Measurements from ENCODE around the gene BLOC1S4. TPM values are rescaled to one million over a fixed set of nuclear protein-coding genes. Genes with fewer than 3 reads are reported as not detected.
A peak's percentile ranks its signal among the peaks of the same experiment; 100 is the strongest.

BLOC1S4 gene
- total RNA-seq, 1 experiment from 2014 or later, result 14.9 TPM

DNA sequence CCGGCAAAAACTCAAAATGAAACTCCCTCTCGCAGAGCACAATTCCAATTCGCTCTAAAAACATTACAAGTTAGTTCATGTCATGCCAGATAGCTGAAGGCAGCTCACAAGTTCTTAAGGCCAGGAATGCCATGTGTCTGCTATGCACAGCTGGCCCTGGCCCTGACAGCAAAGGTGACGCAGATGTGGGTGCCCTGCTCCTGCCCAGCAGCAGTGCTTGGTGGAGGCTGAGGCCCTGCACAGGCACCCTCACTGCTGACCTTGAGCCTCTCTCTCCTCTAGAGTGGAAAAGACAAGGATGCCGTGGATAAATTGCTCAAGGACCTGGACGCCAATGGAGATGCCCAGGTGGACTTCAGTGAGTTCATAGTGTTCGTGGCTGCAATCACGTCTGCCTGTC is 19.4 kb upstream of the BLOC1S4 start:
- Histone ChIP-seq H3K14ac (ENCODE audit: insufficient read depth, low read length) (no peak overlapping the region), H3K23me2 (ENCODE audit: insufficient read length, low read depth, low read length, poor library complexity, severe bottlenecking) (no peaks in the 10 kb centered on the region), H2AFZ (ENCODE audit: low read length) (no peak overlapping the region), H3T11ph (ENCODE audit: low read length) (no peak overlapping the region), H2BK12ac (ENCODE audit: insufficient read length, low read depth, low read length) (no peak overlapping the region), H4K91ac (ENCODE audit: insufficient read length, low read depth, low read length) (no peak overlapping the region), H2BK120ac (ENCODE audit: low read depth, low read length, poor library complexity, severe bottlenecking) (no peak overlapping the region), H3K18ac (ENCODE audit: insufficient read length, low read depth, low read length) (no peak overlapping the region), H3K4me2 (ENCODE audit: insufficient read depth, insufficient read length, low read length) (no peak overlapping the region), H3K4me1 (ENCODE audit: insufficient read depth, low read length) (no peaks in the 10 kb centered on the region), H3K4ac (ENCODE audit: low read depth, low read length) (no peak overlapping the region), H2BK15ac (ENCODE audit: low read depth, low read length) (no peak overlapping the region), H2BK20ac (ENCODE audit: low read depth, low read length, poor library complexity, severe bottlenecking) (no peak overlapping the region), H2AK5ac (ENCODE audit: insufficient read length, low read length) (no peak overlapping the region), H3K79me2 (ENCODE audit: insufficient read depth, low read length) (no peaks in the 10 kb centered on the region), H4K20me1 (ENCODE audit: control insufficient read depth, insufficient read depth, insufficient read length) (no peaks in the 10 kb centered on the region), H4K8ac (replicated peaks; ENCODE audit: insufficient read length, low read depth, low read length) (no peak overlapping the region), H4K5ac (ENCODE audit: insufficient read length, low read depth, low read length) (no peak overlapping the region), H3K27me3 (ENCODE audit: insufficient read depth, low read length) (no peaks in the 10 kb centered on the region), H3K9ac (ENCODE audit: extremely low read depth, insufficient read length, low read length) (no peak overlapping the region), H3K9me3 (ENCODE audit: control insufficient read depth, low read depth, low read length) (no peaks in the 10 kb centered on the region), H3K23ac (ENCODE audit: insufficient read length, low read depth, low read length) (no peak overlapping the region), H3K27ac (ENCODE audit: insufficient read length, low read depth, low read length) (no peak overlapping the region), H3K79me1 (ENCODE audit: insufficient read depth, low read depth, low read length, poor library complexity, severe bottlenecking) (no peaks in the 10 kb centered on the region), H2BK5ac (ENCODE audit: insufficient read length, low read length) (no peak overlapping the region), H3K56ac (ENCODE audit: insufficient read length, low read depth, low read length) (no peak overlapping the region)
- peaks cover 0 to 12% of the 10 kb centered on the region in 2 experiments; a peak in 2 of 4 replicates for H3K4me1 Mint-ChIP-seq
- no peaks in the 10 kb centered on the region for H3K27me3 Mint-ChIP-seq (ENCODE audit: low read depth)
- H3K9me3 Mint-ChIP-seq, result no peaks in the 10 kb centered on the region
- no peak overlapping the region for H3K4me3 Mint-ChIP-seq
- H3K27ac Mint-ChIP-seq, result 0 out of 7 replicates have a peak overlapping the region, but pooled peaks of 1 of the 3 experiments have one; percentile 78
- TF ChIP-seq, protein P1, sequence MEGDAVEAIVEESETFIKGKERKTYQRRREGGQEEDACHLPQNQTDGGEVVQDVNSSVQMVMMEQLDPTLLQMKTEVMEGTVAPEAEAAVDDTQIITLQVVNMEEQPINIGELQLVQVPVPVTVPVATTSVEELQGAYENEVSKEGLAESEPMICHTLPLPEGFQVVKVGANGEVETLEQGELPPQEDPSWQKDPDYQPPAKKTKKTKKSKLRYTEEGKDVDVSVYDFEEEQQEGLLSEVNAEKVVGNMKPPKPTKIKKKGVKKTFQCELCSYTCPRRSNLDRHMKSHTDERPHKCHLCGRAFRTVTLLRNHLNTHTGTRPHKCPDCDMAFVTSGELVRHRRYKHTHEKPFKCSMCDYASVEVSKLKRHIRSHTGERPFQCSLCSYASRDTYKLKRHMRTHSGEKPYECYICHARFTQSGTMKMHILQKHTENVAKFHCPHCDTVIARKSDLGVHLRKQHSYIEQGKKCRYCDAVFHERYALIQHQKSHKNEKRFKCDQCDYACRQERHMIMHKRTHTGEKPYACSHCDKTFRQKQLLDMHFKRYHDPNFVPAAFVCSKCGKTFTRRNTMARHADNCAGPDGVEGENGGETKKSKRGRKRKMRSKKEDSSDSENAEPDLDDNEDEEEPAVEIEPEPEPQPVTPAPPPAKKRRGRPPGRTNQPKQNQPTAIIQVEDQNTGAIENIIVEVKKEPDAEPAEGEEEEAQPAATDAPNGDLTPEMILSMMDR (conservative IDR thresholded peaks at IDR 0.05), result no peak
- no CpG with 5 or more reads among the region's 8 CpGs for WGBS (ENCODE audit: extremely low coverage, insufficient read length, low lambda C conversion rate)
- peaks cover 0 to 10% (median 8%) of the 10 kb centered on the region in 3 experiments; a peak in 4 of 7 replicates for H3K36me3 Mint-ChIP-seq (ENCODE audit: insufficient read depth in 1 of 3, low read depth in 3 of 3)
- DNase-seq, result no peak
